ENCODE results near the gene PNMT.
"Not testable (repeated sequence)": the region's sequence is repeated elsewhere in the genome, so short reads cannot be mapped to it uniquely, and the experiment has no call there.

The PNMT gene

DNA sequence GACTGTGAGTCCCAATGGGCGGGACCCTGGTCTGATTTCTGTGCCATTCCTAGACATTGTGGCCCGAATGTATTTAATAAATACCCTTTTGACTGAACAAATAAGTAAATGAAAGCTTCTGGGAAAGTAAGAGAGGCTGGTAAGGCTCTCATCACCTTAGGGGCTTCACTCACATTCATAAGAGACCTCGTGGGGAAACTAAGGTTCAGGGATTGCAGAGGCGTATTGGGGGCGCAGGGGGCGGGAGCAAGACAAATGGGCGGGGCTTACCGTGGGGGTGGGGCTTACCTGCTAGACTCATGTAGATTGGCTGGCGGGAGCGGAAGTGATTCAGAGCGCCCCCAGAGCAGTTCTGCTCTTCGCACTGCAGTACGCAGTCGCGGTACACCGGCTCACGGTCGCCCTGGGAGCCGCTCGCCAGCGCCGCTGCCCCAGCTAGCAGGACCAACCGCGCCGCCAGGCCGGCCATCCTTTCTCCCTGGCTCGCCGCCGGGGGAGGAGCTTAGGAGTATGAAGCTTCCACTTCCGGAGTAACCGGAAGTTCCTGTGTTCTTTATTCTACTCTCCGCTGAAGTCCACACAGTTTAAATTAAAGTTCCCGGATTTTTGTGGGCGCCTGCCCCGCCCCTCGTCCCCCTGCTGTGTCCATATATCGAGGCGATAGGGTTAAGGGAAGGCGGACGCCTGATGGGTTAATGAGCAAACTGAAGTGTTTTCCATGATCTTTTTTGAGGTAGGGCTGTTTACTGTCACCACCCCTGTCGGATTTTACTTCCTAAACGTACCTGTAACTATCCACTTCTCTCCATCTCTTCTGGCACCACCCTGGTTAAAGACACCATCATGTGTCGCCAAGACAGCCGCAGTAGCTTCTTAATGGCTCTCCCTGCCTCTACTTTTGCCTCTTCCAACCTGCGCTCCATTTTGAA is 19.6 kb downstream of the PNMT start, which contains the start of gene PGAP3:
Gene PGAP3, minus strand, starts transcription at position 512 of the 929 bp plus-strand sequence. Its CDS starts 43 bp downstream, at position 469.
- Histone ChIP-seq H4K20me1 (no peaks in the 10 kb centered on the region), H3K4me2 (peak within 1 kb of the TSS; percentile 95), H3K27me3 (no peaks in the 10 kb centered on the region), H3K36me3 (peaks cover 19% of the 10 kb centered on the region; the same call in 1 of the 2 replicates), H3K27ac (peak within 1 kb of the TSS; percentile 87), H3K4me3 (peak within 1 kb of the TSS; percentile 76), H3K4me1 (peaks cover 18% of the 10 kb centered on the region), H3K9ac (peak within 1 kb of the TSS; percentile 74), H3K9me3 (no peaks in the 10 kb centered on the region; the same call in 1 of the 2 replicates)
- TF ChIP-seq Cebpa-rat (IDR thresholded peaks at IDR 0.05), result no peak

- Histone ChIP-seq H4K20me1 (no peaks in the 10 kb centered on the region), H3K36me3 (peaks cover 12% of the 10 kb centered on the region; the same call in 1 of the 2 replicates), H3K4me2 (peak overlapping the region; percentile 95), H3K27me3 (no peaks in the 10 kb centered on the region), H3K4me3 (peak overlapping the region; percentile 76), H3K9me3 (no peaks in the 10 kb centered on the region; the same call in 1 of the 2 replicates), H3K9ac (peak overlapping the region; percentile 74), H3K4me1 (peaks cover 18% of the 10 kb centered on the region), H3K27ac (peak overlapping the region; percentile 87)
- TF ChIP-seq Cebpa-rat (IDR thresholded peaks at IDR 0.05), result no peak
Observed at GRCh38 chr17:39688475-39688835, 20.2 kb downstream of the PNMT start.

DNA sequence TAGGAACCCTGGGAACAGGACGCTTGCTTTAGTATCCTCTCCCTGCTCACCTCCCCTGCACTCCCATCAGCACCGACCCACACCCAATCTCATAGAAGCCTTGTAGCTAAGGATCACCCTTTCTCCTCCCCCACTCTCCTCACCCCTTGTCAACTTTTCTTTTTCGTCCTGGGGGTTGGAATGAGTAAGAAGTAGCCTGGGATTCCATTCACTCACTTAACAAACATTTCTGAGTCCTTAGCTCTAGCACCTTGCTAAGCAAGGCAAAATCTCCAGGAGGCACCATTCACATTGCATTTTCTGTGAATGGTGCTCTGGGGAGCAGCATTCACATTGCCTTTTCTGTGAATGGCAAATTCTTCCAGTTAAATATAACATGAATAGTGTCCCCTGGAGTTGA is 20.7 kb downstream of the PNMT start:
- no peak overlapping the region for H3K9ac ChIP-seq
- H3K9me3 ChIP-seq, result no peaks in the 10 kb centered on the region; the same call in 1 of the 2 replicates
- no peak overlapping the region for H3K27ac ChIP-seq
- no peak for TF ChIP-seq Cebpa-rat (IDR thresholded peaks at IDR 0.05)
- peak overlapping the region; percentile 95 for H3K4me2 ChIP-seq
- peaks cover 18% of the 10 kb centered on the region for H3K4me1 ChIP-seq
- no peaks in the 10 kb centered on the region for H4K20me1 ChIP-seq
- H3K4me3 ChIP-seq, result peak overlapping the region; percentile 76
- H3K36me3 ChIP-seq, result peaks cover 10% of the 10 kb centered on the region; the same call in 1 of the 2 replicates
- no peaks in the 10 kb centered on the region for H3K27me3 ChIP-seq

- no peaks in the 10 kb centered on the region for H3K4me1 ChIP-seq
- H4K20me1 ChIP-seq, result no peaks in the 10 kb centered on the region
- H3K27ac ChIP-seq, result no peak overlapping the region
- no peak overlapping the region for H3K4me2 ChIP-seq
- no peaks in the 10 kb centered on the region for H3K9me3 ChIP-seq
- no peak overlapping the region for H3K4me3 ChIP-seq
- peaks cover 14% of the 10 kb centered on the region for H3K27me3 ChIP-seq
- no peak for TF ChIP-seq Cebpa-rat (IDR thresholded peaks at IDR 0.05)
- no peak overlapping the region for H3K9ac ChIP-seq
- H3K36me3 ChIP-seq, result no peaks in the 10 kb centered on the region
Observed at GRCh38 chr17:39694593-39694992, 26.3 kb downstream of the PNMT start.

DNA sequence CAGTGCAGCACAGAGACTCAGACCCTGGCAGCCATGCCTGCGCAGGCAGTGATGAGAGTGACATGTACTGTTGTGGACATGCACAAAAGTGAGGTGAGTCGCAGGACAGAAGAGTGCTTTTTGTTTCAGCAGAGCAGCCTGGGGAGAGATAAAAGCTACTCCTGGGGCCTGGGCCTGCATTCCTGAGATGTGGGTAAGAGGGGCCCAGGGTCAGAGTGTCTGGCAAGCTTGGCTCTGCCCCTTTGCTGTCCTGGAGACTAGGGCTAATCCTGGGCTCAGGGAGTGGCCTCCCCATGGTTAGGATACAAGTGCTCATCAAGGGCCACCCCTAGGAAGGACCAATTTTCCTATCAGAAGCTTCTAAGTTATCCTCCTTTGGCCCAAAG is 26.8 kb downstream of the PNMT start:
- H4K20me1 ChIP-seq, result no peaks in the 10 kb centered on the region
- no peak for TF ChIP-seq Cebpa-rat (IDR thresholded peaks at IDR 0.05)
- H3K4me1 ChIP-seq, result no peaks in the 10 kb centered on the region
- H3K4me3 ChIP-seq, result no peak overlapping the region
- H3K36me3 ChIP-seq, result no peaks in the 10 kb centered on the region
- no peak overlapping the region for H3K27ac ChIP-seq
- no peak overlapping the region for H3K4me2 ChIP-seq
- H3K9ac ChIP-seq, result no peak overlapping the region
- peaks cover 19% of the 10 kb centered on the region for H3K27me3 ChIP-seq
- H3K9me3 ChIP-seq, result no peaks in the 10 kb centered on the region

DNA sequence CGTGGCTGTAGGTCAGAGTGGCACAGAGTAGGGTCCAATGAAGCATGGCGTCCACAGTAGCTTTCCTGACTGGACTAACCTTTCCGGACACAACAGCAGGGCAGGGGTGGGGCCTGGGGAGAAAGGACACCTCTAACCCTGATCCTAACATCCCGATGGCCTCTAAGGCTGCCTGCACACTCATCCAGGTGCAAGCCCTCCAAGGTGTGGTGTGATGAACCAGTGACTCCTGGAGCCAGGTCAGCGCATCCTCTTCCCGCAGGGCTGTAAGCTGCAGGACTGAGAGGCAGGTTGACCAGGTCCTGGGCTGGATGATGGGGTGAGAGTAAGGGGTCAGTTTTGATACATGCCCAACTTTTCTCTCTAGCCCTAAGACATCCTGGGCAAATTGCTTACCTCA is 28.5 kb downstream of the PNMT start:
- Histone ChIP-seq H3K36me3 (no peaks in the 10 kb centered on the region), H3K4me3 (no peak overlapping the region), H3K27ac (no peak overlapping the region), H3K27me3 (peaks cover 35% of the 10 kb centered on the region), H3K9me3 (no peaks in the 10 kb centered on the region), H3K4me2 (no peak overlapping the region), H3K4me1 (no peaks in the 10 kb centered on the region), H4K20me1 (no peaks in the 10 kb centered on the region), H3K9ac (no peak overlapping the region)
- TF ChIP-seq Cebpa-rat (IDR thresholded peaks at IDR 0.05), result no peak

DNA sequence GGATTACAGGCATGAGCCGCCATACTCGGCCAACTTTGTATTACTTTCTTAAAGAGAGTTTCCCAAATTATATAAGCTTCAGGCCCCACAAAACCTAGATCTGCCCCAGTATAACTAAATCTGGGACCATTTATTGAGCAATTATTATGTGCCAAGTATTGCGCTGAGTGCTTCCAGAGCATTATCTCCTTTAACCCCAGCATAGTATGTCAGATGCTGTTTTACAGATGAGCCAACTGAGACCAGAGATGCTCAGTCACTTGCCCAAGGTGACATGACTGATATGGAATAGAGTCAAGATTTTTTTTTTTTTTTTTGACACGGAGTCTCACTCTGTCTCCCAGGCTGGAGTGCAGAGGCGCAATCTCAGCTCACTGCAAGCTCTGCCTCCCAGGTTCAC is 29.7 kb downstream of the PNMT start:
- Histone ChIP-seq H3K9ac (no peak overlapping the region), H3K27ac (no peak overlapping the region), H3K4me1 (no peaks in the 10 kb centered on the region), H3K9me3 (no peaks in the 10 kb centered on the region), H3K36me3 (no peaks in the 10 kb centered on the region), H3K4me2 (no peak overlapping the region), H3K4me3 (no peak overlapping the region), H3K27me3 (peaks cover 39% of the 10 kb centered on the region), H4K20me1 (no peaks in the 10 kb centered on the region)
- TF ChIP-seq Cebpa-rat (IDR thresholded peaks at IDR 0.05), result no peak

DNA sequence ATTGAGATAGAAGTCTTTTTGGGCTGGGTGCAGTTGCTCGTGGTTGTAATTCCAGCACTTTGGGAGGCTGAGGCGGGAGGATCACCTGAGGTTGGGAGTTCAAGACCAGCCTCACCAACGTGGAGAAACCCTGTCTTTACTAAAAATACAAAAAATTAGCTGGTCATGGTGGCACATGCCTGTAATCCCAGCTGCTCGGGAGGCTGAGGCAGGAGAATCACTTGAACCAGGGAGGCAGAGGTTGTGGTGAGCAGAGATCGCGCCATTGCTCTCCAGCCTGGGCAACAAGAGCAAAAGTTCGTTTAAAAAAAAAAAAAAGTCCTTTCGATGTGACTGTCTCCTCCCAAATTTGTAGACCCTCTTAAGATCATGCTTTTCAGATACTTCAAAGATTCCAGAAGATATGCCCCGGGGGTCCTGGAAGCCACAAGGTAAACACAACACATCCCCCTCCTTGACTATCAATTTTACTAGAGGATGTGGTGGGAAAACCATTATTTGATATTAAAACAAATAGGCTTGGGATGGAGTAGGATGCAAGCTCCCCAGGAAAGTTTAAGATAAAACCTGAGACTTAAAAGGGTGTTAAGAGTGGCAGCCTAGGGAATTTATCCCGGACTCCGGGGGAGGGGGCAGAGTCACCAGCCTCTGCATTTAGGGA is 31.0 kb downstream of the PNMT start:
- H4K20me1 ChIP-seq, H3K4me3 ChIP-seq, H3K4me2 ChIP-seq, H3K9me3 ChIP-seq, H3K27ac ChIP-seq, H3K9ac ChIP-seq, H3K36me3 ChIP-seq: not testable (repeated sequence)
- peaks cover 12% of the 10 kb centered on the region for H3K4me1 ChIP-seq
- H3K27me3 ChIP-seq, result peaks cover 39% of the 10 kb centered on the region

DNA sequence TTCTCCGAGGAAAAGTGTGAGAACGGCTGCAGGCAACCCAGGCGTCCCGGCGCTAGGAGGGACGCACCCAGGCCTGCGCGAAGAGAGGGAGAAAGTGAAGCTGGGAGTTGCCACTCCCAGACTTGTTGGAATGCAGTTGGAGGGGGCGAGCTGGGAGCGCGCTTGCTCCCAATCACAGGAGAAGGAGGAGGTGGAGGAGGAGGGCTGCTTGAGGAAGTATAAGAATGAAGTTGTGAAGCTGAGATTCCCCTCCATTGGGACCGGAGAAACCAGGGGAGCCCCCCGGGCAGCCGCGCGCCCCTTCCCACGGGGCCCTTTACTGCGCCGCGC is 31.5 kb downstream of the PNMT start, which contains the start of gene ERBB2:
Gene ERBB2, plus strand, starts transcription at position 247 of the 330 bp plus-strand sequence. CDS start 175 bp downstream, outside the sequence.
- Histone ChIP-seq H3K4me2 (no peak within 1 kb of the TSS), H3K4me3 (no peak within 1 kb of the TSS)
- TF ChIP-seq Cebpa-rat (IDR thresholded peaks at IDR 0.05), result no peak

More for the DNA sequence above, 31.5 kb downstream of the PNMT start, which contains the start of gene ERBB2:
- peaks cover 39% of the 10 kb centered on the region for H3K27me3 ChIP-seq
- H3K27ac ChIP-seq, result no peak within 1 kb of the TSS
- no peaks in the 10 kb centered on the region for H4K20me1 ChIP-seq
- H3K9me3 ChIP-seq, result no peaks in the 10 kb centered on the region
- H3K9ac ChIP-seq, result no peak within 1 kb of the TSS
- no peaks in the 10 kb centered on the region for H3K36me3 ChIP-seq
- peaks cover 17% of the 10 kb centered on the region for H3K4me1 ChIP-seq
